Measurements from ENCODE around the gene TP53BP1. TPM values are rescaled to one million over a fixed set of nuclear protein-coding genes. Genes with fewer than 3 reads are reported as not detected.

Gene TP53BP1
- total RNA-seq, 1 experiment from 2014 or later: 32.4 TPM

GRCh38 chr15:43487271-43487895 is 5.6 kb downstream of the TP53BP1 start:
- no peak for DNase-seq (ENCODE audit: low spot score)

- DNase-seq (ENCODE audit: low spot score): no peak
Observed at GRCh38 chr15:43484455-43484854, 8.5 kb downstream of the TP53BP1 start.

- no peak for DNase-seq (ENCODE audit: low spot score)
Observed at GRCh38 chr15:43483297-43484128, 9.4 kb downstream of the TP53BP1 start.

- no peak for DNase-seq (ENCODE audit: low spot score)
Observed at GRCh38 chr15:43473885-43474284, 19.1 kb downstream of the TP53BP1 start.

GRCh38 chr15:43471975-43472374 is 21.0 kb downstream of the TP53BP1 start:
- no peak for DNase-seq (ENCODE audit: low spot score)

GRCh38 chr15:43469867-43470266 is 23.1 kb downstream of the TP53BP1 start:
- DNase-seq (ENCODE audit: low spot score): no peak

- peak; percentile 26 for DNase-seq (ENCODE audit: low spot score)
Observed at GRCh38 chr15:43465100-43465499, 27.9 kb downstream of the TP53BP1 start.

GRCh38 chr15:43463998-43464397 is 29.0 kb downstream of the TP53BP1 start:
- no peak for DNase-seq (ENCODE audit: low spot score)

- no peak for DNase-seq (ENCODE audit: low spot score)
Observed at GRCh38 chr15:43463507-43463906, 29.4 kb downstream of the TP53BP1 start.

- DNase-seq (ENCODE audit: low spot score): no peak
Observed at GRCh38 chr15:43449981-43450380, 43.0 kb downstream of the TP53BP1 start.

- no peak for DNase-seq (ENCODE audit: low spot score)
Observed at GRCh38 chr15:43446344-43446743, 46.6 kb downstream of the TP53BP1 start.

GRCh38 chr15:43441316-43441715 is 51.6 kb downstream of the TP53BP1 start:
- DNase-seq (ENCODE audit: low spot score): peak; percentile 44

- DNase-seq (ENCODE audit: low spot score): peak; percentile 98
Observed at GRCh38 chr15:43440721-43441281, 52.2 kb downstream of the TP53BP1 start.

- no peak for DNase-seq (ENCODE audit: low spot score)
Observed at GRCh38 chr15:43439268-43439667, 53.7 kb downstream of the TP53BP1 start.

GRCh38 chr15:43436395-43436794 is 56.6 kb downstream of the TP53BP1 start:
- DNase-seq (ENCODE audit: low spot score): no peak

GRCh38 chr15:43434446-43434845 is 58.5 kb downstream of the TP53BP1 start:
- DNase-seq (ENCODE audit: low spot score): no peak

GRCh38 chr15:43433661-43434303 is 59.2 kb downstream of the TP53BP1 start:
- DNase-seq (ENCODE audit: low spot score): no peak

- no peak for DNase-seq (ENCODE audit: low spot score)
Observed at GRCh38 chr15:43433165-43433564, 59.8 kb downstream of the TP53BP1 start.

GRCh38 chr15:43429687-43430086 is 63.3 kb downstream of the TP53BP1 start:
- no peak for DNase-seq (ENCODE audit: low spot score)

- DNase-seq (ENCODE audit: low spot score): no peak
Observed at GRCh38 chr15:43423793-43424192, 69.2 kb downstream of the TP53BP1 start.

- DNase-seq (ENCODE audit: low spot score): no peak
Observed at GRCh38 chr15:43420876-43421275, 72.1 kb downstream of the TP53BP1 start.

- DNase-seq (ENCODE audit: low spot score): no peak
Observed at GRCh38 chr15:43420435-43420834, 72.5 kb downstream of the TP53BP1 start.

Data from H4 (cell line).